Measurements from ENCODE around the gene RAB5A. TPM values are rescaled to one million over a fixed set of nuclear protein-coding genes. Genes with fewer than 3 reads are reported as not detected.

The RAB5A gene
- total and polyA plus RNA-seq, 10 of the 15 experiments (the other 5 are each of a cell fraction or from before 2014, with no cell fraction given), result 15.8 to 44.3 (median 29.1) TPM

DNA sequence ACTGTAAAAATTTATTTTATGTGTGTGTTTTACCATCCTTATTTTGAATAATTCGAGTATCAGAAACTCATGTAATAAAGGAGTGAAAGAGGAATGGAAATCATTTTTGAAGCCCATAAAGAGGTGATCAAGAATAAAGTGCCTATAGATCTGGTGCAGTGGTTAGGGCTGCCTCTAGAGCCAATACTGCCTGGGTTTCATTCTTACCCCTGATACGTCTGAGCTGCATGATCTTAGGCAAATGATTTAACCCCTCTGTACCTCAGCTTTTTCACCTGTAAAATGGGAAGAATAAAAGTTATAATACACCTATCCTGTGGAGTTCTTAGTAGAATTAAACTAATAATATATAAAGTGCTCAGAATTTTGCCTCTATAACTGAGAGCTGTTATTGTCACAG lies 43.2 kb upstream of the RAB5A start (continued):
- TF ChIP-seq, protein P1, sequence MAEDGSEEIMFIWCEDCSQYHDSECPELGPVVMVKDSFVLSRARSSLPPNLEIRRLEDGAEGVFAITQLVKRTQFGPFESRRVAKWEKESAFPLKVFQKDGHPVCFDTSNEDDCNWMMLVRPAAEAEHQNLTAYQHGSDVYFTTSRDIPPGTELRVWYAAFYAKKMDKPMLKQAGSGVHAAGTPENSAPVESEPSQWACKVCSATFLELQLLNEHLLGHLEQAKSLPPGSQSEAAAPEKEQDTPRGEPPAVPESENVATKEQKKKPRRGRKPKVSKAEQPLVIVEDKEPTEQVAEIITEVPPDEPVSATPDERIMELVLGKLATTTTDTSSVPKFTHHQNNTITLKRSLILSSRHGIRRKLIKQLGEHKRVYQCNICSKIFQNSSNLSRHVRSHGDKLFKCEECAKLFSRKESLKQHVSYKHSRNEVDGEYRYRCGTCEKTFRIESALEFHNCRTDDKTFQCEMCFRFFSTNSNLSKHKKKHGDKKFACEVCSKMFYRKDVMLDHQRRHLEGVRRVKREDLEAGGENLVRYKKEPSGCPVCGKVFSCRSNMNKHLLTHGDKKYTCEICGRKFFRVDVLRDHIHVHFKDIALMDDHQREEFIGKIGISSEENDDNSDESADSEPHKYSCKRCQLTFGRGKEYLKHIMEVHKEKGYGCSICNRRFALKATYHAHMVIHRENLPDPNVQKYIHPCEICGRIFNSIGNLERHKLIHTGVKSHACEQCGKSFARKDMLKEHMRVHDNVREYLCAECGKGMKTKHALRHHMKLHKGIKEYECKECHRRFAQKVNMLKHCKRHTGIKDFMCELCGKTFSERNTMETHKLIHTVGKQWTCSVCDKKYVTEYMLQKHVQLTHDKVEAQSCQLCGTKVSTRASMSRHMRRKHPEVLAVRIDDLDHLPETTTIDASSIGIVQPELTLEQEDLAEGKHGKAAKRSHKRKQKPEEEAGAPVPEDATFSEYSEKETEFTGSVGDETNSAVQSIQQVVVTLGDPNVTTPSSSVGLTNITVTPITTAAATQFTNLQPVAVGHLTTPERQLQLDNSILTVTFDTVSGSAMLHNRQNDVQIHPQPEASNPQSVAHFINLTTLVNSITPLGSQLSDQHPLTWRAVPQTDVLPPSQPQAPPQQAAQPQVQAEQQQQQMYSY (CRISPR knock-in tag; IDR thresholded peaks at IDR 0.05), result no peak

DNA sequence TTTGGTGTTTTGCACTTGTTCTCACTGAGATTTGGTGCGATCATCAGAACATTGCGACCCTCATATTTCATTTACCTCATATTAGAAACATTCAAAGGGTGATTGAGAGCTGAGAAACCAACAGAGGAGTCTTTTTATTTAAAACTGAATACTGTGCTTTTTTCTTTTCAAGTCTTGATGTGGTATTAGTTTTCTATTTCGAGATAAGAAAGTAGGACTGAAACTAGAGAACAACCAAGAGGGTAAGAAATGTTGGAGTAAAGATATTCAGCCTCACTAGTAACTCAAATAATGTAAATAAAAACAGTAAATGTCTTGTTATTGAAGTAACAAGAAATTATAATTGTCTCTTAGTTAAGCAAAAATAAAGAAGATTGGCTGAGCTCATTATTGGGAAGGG lies 39.4 kb upstream of the RAB5A start:
- BruUV-seq (replicated peaks), result no TSS peak
- CTCF ChIA-PET, result no interaction called here

More for the DNA sequence above, 39.4 kb upstream of the RAB5A start:
- Histone ChIP-seq H3K27me3 (replicated peaks in 1 of 2; ENCODE audit: control insufficient read depth in 2 of 2, insufficient read depth in 2 of 2, low read length in 1 of 2) (no peaks in the 10 kb centered on the region), H3K79me2 (ENCODE audit: control insufficient read depth, insufficient read depth, low read length) (no peaks in the 10 kb centered on the region), H4K20me1 (ENCODE audit: control insufficient read depth, insufficient read depth) (no peaks in the 10 kb centered on the region), H3K9me3 (replicated peaks; ENCODE audit: control insufficient read depth, insufficient read depth, low read length) (peaks cover 1% of the 10 kb centered on the region; the same call in 1 of the 3 replicates), H3K4me1 (ENCODE audit: control insufficient read depth, insufficient read depth, low read length) (no peaks in the 10 kb centered on the region), H3K36me3 (ENCODE audit: control insufficient read depth in 2 of 2, insufficient read depth in 2 of 2, low read length in 1 of 2) (no peaks in the 10 kb centered on the region), H3K27ac (ENCODE audit: control insufficient read depth, insufficient read depth) (no peak overlapping the region), H3K4me3 (no peak overlapping the region), H3K9ac (ENCODE audit: control insufficient read depth, insufficient read depth, low read length) (no peak overlapping the region), H2AFZ (ENCODE audit: control insufficient read depth, low read depth, low read length) (no peak overlapping the region), H3K4me2 (ENCODE audit: control insufficient read depth, insufficient read depth) (no peak overlapping the region)
- ChIA-PET RAD21 (ENCODE audit: unreplicated experiment) (no interaction called here), SMC1A (ENCODE audit: uncharacterized antibody, unreplicated experiment) (interaction anchor here (1.2 to 1.4 kb wide), 2 partner anchors 23 to 41 kb away, joined by 3 read pairs; no protein-coding TSS in a partner anchor), POLR2A (no interaction called here)
- TF ChIP-seq DPF2 (IDR thresholded peaks at IDR 0.05) (no peak), RAD21 (IDR thresholded peaks at IDR 0.05; ENCODE audit: insufficient read depth, low read depth, low read length) (no peak), RBBP5 (conservative IDR thresholded peaks at IDR 0.05) (no peak), POLR2AphosphoS2 (IDR thresholded peaks at IDR 0.05; ENCODE audit: low read depth, low read length) (no peak), ZNF207 (IDR thresholded peaks at IDR 0.05; ENCODE audit: borderline replicate concordance) (no peak)
- TF ChIP-seq, protein P2, sequence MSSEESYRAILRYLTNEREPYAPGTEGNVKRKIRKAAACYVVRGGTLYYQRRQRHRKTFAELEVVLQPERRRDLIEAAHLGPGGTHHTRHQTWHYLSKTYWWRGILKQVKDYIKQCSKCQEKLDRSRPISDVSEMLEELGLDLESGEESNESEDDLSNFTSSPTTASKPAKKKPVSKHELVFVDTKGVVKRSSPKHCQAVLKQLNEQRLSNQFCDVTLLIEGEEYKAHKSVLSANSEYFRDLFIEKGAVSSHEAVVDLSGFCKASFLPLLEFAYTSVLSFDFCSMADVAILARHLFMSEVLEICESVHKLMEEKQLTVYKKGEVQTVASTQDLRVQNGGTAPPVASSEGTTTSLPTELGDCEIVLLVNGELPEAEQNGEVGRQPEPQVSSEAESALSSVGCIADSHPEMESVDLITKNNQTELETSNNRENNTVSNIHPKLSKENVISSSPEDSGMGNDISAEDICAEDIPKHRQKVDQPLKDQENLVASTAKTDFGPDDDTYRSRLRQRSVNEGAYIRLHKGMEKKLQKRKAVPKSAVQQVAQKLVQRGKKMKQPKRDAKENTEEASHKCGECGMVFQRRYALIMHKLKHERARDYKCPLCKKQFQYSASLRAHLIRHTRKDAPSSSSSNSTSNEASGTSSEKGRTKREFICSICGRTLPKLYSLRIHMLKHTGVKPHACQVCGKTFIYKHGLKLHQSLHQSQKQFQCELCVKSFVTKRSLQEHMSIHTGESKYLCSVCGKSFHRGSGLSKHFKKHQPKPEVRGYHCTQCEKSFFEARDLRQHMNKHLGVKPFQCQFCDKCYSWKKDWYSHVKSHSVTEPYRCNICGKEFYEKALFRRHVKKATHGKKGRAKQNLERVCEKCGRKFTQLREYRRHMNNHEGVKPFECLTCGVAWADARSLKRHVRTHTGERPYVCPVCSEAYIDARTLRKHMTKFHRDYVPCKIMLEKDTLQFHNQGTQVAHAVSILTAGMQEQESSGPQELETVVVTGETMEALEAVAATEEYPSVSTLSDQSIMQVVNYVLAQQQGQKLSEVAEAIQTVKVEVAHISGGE (CRISPR knock-in tag; IDR thresholded peaks at IDR 0.05), result no peak
- FAIRE-seq (peak; percentile 52), DNase-seq (ENCODE audit: low read depth, low spot score) (no peak), ATAC-seq (no peak)
- WGBS (ENCODE audit: insufficient coverage, insufficient replicate concordance, low lambda C conversion rate, missing lambda C conversion rate), result 46% methylated on average over 3 of the region's 3 CpGs
- in situ Hi-C loops (cut with MboI) (no loop called here), intact Hi-C loops (cut with micrococcal nuclease; ENCODE audit: unreplicated experiment) (no loop called here)
